GM10266 (cell line): Measurements from ENCODE around the gene HOXD9.

ENCODE experiments used
- DNase-seq: peaks from one replicate; pipeline ENCODE4 v3.0.0; 2012; ENCODE audit errors: extremely low spot score
- CTCF ChIP-seq: IDR thresholded peaks from 2 replicates; pipeline ENCODE4 v1.5.1; 2012; ENCODE audit warnings: mild to moderate bottlenecking, low read depth; ENCODE audit not compliant: control insufficient read depth, insufficient read depth; ENCODE audit errors: missing control alignments

The HOXD9 gene

GRCh38 chr2:176121190-176122051 lies 1.1 kb upstream of the HOXD9 start:
- no peak for DNase-seq
- no peak for TF ChIP-seq CTCF

- no peak for TF ChIP-seq CTCF
- DNase-seq: no peak
Observed at GRCh38 chr2:176122052-176122682, 352 bp upstream of the HOXD9 start.

GRCh38 chr2:176123411-176124109 lies 1.0 kb downstream of the HOXD9 start:
- TF ChIP-seq CTCF: no peak
- DNase-seq: no peak

- no peak for TF ChIP-seq CTCF
- DNase-seq: no peak
Observed at GRCh38 chr2:176124110-176124946, 1.8 kb downstream of the HOXD9 start.

- TF ChIP-seq CTCF: no peak
- DNase-seq: no peak
Observed at GRCh38 chr2:176124947-176125771, 2.6 kb downstream of the HOXD9 start.

GRCh38 chr2:176125772-176126054 lies 3.2 kb downstream of the HOXD9 start:
- TF ChIP-seq CTCF: no peak
- no peak for DNase-seq
